ENCODE data around the gene APAF1.
"Not testable (repeated sequence)": the region's sequence is repeated elsewhere in the genome, so short reads cannot be mapped to it uniquely, and the experiment has no call there.

The APAF1 gene

GRCh38 chr12:98755855-98756254 lies 110.8 kb downstream of the APAF1 start:
- DNase-seq (ENCODE audit: low read depth), result not testable (repeated sequence)

- no peak for DNase-seq (ENCODE audit: low read depth)
Measured at GRCh38 chr12:98757455-98757854, 112.4 kb downstream of the APAF1 start.

GRCh38 chr12:98758331-98758730 lies 113.2 kb downstream of the APAF1 start:
- DNase-seq (ENCODE audit: low read depth), result no peak

- no peak for DNase-seq (ENCODE audit: low read depth)
Measured at GRCh38 chr12:98763656-98764055, 118.6 kb downstream of the APAF1 start.

GRCh38 chr12:98767248-98767647 lies 122.2 kb downstream of the APAF1 start:
- DNase-seq (ENCODE audit: low read depth), result no peak

GRCh38 chr12:98769068-98769467 lies 124.0 kb downstream of the APAF1 start:
- DNase-seq (ENCODE audit: low read depth), result no peak

GRCh38 chr12:98770230-98770629 lies 125.1 kb downstream of the APAF1 start:
- DNase-seq (ENCODE audit: low read depth), result no peak

GRCh38 chr12:98771811-98772752 lies 127.0 kb downstream of the APAF1 start:
- no peak for DNase-seq (ENCODE audit: low read depth)

GRCh38 chr12:98772818-98773217 lies 127.7 kb downstream of the APAF1 start:
- no peak for DNase-seq (ENCODE audit: low read depth)

GRCh38 chr12:98780261-98780660 lies 135.2 kb downstream of the APAF1 start:
- no peak for DNase-seq (ENCODE audit: low read depth)

- DNase-seq (ENCODE audit: low read depth), result no peak
Measured at GRCh38 chr12:98783420-98783819, 138.3 kb downstream of the APAF1 start.
